Measurements from ENCODE around the gene FAM114A1. TPM values are rescaled to one million over a fixed set of nuclear protein-coding genes. Genes with fewer than 3 reads are reported as not detected.

The FAM114A1 gene
- total RNA-seq, 1 donor from 2014 or later: 57.4 TPM

DNA sequence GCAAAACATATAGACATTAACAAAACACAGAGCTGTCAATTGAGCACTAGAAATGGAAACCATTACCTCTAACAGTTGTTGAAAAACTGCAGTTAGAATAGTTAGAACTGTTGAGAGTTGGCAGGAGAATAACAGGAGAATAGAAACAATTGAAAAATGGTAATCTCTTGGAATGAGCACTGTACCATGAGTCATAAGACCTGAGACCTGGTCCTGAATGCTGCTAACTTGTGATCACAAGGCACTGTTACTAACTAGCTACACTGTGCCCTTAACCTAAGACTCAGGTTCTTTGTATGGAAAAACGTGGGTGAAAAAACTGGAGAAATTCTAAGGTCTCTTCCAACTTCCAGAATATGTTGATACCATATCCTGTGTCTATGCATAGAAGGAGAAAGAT, 29.3 kb downstream of the FAM114A1 start:
- Histone ChIP-seq H3K36me3 (ENCODE audit: control insufficient read depth in 3 of 3, insufficient read depth in 3 of 3, low read length in 3 of 3) (peaks cover 8 to 25% (median 22%) of the 10 kb centered on the region in 3 donors), H3K27me3 (ENCODE audit: control insufficient read depth in 3 of 3, insufficient read depth in 3 of 3, low read length in 3 of 3) (no peaks in the 10 kb centered on the region)

DNA sequence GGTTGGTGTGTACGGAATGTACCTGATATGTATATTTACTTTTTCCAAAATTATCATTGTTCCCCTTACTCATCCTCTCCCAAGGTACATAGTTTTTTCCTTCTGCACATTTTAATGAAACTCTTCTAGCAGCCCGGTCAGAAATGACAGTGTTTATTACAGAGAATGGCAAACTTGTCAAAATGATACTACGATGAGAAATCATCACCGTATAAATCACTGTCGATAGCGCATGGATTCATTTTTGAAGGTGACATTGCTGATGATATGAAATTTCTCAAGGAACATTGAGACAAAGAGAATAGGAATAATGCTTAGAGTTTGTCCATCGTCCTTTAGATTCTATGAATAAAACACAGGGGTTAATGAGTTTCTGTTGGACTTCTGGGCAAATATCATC, 30.6 kb downstream of the FAM114A1 start:
- Histone ChIP-seq H3K27ac (ENCODE audit: low read depth, low read length) (no peak overlapping the region), H3K27me3 (ENCODE audit: control insufficient read depth in 3 of 3, insufficient read depth in 3 of 3, low read length in 3 of 3) (no peaks in the 10 kb centered on the region), H3K4me3 (ENCODE audit: low read length in 3 of 3) (no peak overlapping the region), H3K9me3 (ENCODE audit: control insufficient read depth in 3 of 3, low read length in 3 of 3) (no peaks in the 10 kb centered on the region), H3K36me3 (ENCODE audit: control insufficient read depth in 3 of 3, insufficient read depth in 3 of 3, low read length in 3 of 3) (peaks cover 3 to 18% (median 16%) of the 10 kb centered on the region in 3 donors), H3K9ac (ENCODE audit: low read depth in 1 of 3, low read length in 3 of 3) (no peak overlapping the region), H3K4me1 (ENCODE audit: control insufficient read depth in 3 of 3, insufficient read depth in 3 of 3, low read length in 3 of 3) (no peaks in the 10 kb centered on the region)

More for the DNA sequence above, 29.3 kb downstream of the FAM114A1 start:
- Histone ChIP-seq H3K4me1 (ENCODE audit: control insufficient read depth in 3 of 3, insufficient read depth in 3 of 3, low read length in 3 of 3) (no peaks in the 10 kb centered on the region), H3K9ac (ENCODE audit: low read depth in 1 of 3, low read length in 3 of 3) (no peak overlapping the region), H3K27ac (ENCODE audit: low read depth, low read length) (no peak overlapping the region), H3K4me3 (ENCODE audit: low read length in 3 of 3) (no peak overlapping the region), H3K9me3 (ENCODE audit: control insufficient read depth in 3 of 3, low read length in 3 of 3) (no peaks in the 10 kb centered on the region)

DNA sequence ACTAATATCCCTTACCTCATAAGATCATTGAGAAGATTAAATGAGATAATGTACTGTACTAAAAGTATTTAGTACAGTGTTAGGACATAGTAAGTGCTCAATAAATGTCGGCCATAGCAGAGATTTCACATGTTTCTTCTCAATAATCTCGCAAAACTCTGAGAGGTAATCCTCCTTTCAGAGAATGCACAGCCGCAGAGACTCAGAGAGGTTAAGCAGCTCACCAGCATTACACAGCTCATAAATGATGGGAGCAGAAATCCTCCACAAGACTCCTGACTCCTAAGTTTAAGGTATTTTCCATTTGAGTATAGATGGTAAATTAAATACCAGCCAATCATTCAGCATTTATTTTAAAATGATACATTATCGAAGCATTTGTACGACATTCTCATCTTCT, 34.6 kb downstream of the FAM114A1 start:
- no peak overlapping the region for H3K27ac ChIP-seq (ENCODE audit: low read depth, low read length)
- H3K27me3 ChIP-seq (ENCODE audit: control insufficient read depth in 3 of 3, insufficient read depth in 3 of 3, low read length in 3 of 3): no peaks in the 10 kb centered on the region
- H3K4me3 ChIP-seq (ENCODE audit: low read length in 3 of 3): no peak overlapping the region
- H3K9ac ChIP-seq (ENCODE audit: low read depth in 1 of 3, low read length in 3 of 3): no peak overlapping the region
- no peaks in the 10 kb centered on the region for H3K4me1 ChIP-seq (ENCODE audit: control insufficient read depth in 3 of 3, insufficient read depth in 3 of 3, low read length in 3 of 3)
- H3K36me3 ChIP-seq (ENCODE audit: control insufficient read depth in 3 of 3, insufficient read depth in 3 of 3, low read length in 3 of 3): peaks cover 10 to 24% (median 13%) of the 10 kb centered on the region in 3 donors
- no peaks in the 10 kb centered on the region for H3K9me3 ChIP-seq (ENCODE audit: control insufficient read depth in 3 of 3, low read length in 3 of 3)

DNA sequence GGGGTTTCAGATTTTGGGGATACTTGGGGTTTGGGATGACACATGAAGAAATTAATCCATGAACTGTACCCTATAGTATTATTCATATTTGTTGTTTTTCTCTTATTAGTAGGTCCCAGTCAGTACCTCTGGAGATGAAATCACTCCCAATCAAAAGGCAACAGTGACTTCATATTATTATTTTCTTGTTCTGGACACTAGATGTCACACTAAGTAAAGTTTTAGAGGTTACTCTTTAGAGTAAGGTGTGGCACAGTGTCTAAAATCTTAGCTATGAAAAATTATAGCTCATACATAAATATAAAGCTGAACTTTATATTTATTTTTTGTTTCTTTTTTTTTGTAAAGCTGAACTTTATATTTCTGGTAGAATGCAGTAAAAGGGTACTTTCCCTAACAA, 35.1 kb downstream of the FAM114A1 start:
- Histone ChIP-seq H3K36me3 (ENCODE audit: control insufficient read depth in 3 of 3, insufficient read depth in 3 of 3, low read length in 3 of 3) (peaks cover 10 to 27% (median 13%) of the 10 kb centered on the region in 3 donors), H3K4me1 (ENCODE audit: control insufficient read depth in 3 of 3, insufficient read depth in 3 of 3, low read length in 3 of 3) (no peaks in the 10 kb centered on the region), H3K27me3 (ENCODE audit: control insufficient read depth in 3 of 3, insufficient read depth in 3 of 3, low read length in 3 of 3) (no peaks in the 10 kb centered on the region), H3K9ac (ENCODE audit: low read depth in 1 of 3, low read length in 3 of 3) (no peak overlapping the region), H3K27ac (ENCODE audit: low read depth, low read length) (no peak overlapping the region), H3K4me3 (ENCODE audit: low read length in 3 of 3) (no peak overlapping the region), H3K9me3 (ENCODE audit: control insufficient read depth in 3 of 3, low read length in 3 of 3) (no peaks in the 10 kb centered on the region)

DNA sequence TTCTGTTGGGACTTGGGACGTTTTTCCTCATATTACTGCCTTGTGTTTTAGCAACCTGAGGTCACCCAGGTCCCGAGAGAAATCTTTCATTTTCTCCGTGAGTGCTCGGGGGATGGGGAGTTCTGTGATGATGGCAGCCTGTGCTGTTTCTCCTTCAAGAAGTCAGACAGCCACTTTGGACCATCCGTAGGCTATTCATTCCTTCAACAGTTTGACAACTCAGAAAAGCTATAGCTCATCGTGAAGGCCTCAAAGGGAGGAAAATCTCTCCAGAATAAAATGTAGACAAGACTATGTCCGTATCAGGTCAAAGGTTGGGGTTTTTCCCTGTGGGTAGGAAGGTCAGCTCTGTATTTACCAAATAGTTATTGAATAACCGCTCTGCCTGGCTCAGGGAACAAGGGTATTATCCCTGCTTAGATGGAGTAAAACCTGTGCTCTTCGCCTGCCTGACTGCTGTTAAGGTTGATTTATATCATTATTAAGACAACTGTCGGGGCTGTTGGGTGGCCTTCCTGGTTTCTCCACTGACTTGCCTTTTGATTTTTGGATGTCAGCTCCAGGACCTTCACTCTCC, 36.6 kb downstream of the FAM114A1 start:
- peaks cover 12 to 30% (median 21%) of the 10 kb centered on the region in 3 donors for H3K36me3 ChIP-seq (ENCODE audit: control insufficient read depth in 3 of 3, insufficient read depth in 3 of 3, low read length in 3 of 3)
- H3K27ac ChIP-seq (ENCODE audit: low read depth, low read length): no peak overlapping the region
- H3K4me1 ChIP-seq (ENCODE audit: control insufficient read depth in 3 of 3, insufficient read depth in 3 of 3, low read length in 3 of 3): no peaks in the 10 kb centered on the region
- no peak overlapping the region for H3K9ac ChIP-seq (ENCODE audit: low read depth in 1 of 3, low read length in 3 of 3)
- no peaks in the 10 kb centered on the region for H3K9me3 ChIP-seq (ENCODE audit: control insufficient read depth in 3 of 3, low read length in 3 of 3)
- no peak overlapping the region for H3K4me3 ChIP-seq (ENCODE audit: low read length in 3 of 3)
- H3K27me3 ChIP-seq (ENCODE audit: control insufficient read depth in 3 of 3, insufficient read depth in 3 of 3, low read length in 3 of 3): no peaks in the 10 kb centered on the region

DNA sequence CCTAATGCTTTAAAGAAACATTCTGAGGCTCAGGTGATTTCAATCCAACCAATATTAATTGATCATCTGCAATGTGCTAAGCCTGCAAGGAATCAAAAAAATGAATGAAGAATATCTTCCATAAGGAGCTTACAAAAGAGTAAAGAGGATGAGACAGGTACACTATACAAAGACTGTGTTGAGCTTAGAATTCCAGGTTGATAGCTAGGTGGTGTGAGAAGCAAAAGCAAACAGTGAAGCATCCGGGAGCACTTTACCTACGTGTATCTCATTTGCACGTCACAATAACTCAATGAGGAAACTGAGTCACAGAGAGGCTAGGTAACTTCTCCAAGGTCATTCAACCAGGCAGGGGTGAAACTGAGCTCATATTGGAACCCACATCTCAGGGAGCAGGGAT, 37.1 kb downstream of the FAM114A1 start:
- H3K27me3 ChIP-seq (ENCODE audit: control insufficient read depth in 3 of 3, insufficient read depth in 3 of 3, low read length in 3 of 3): no peaks in the 10 kb centered on the region
- no peaks in the 10 kb centered on the region for H3K9me3 ChIP-seq (ENCODE audit: control insufficient read depth in 3 of 3, low read length in 3 of 3)
- no peak overlapping the region for H3K9ac ChIP-seq (ENCODE audit: low read depth in 1 of 3, low read length in 3 of 3)
- H3K27ac ChIP-seq (ENCODE audit: low read depth, low read length): no peak overlapping the region
- no peak overlapping the region for H3K4me3 ChIP-seq (ENCODE audit: low read length in 3 of 3)
- H3K4me1 ChIP-seq (ENCODE audit: control insufficient read depth in 3 of 3, insufficient read depth in 3 of 3, low read length in 3 of 3): no peaks in the 10 kb centered on the region
- H3K36me3 ChIP-seq (ENCODE audit: control insufficient read depth in 3 of 3, insufficient read depth in 3 of 3, low read length in 3 of 3): peaks cover 17 to 34% (median 26%) of the 10 kb centered on the region in 3 donors

DNA sequence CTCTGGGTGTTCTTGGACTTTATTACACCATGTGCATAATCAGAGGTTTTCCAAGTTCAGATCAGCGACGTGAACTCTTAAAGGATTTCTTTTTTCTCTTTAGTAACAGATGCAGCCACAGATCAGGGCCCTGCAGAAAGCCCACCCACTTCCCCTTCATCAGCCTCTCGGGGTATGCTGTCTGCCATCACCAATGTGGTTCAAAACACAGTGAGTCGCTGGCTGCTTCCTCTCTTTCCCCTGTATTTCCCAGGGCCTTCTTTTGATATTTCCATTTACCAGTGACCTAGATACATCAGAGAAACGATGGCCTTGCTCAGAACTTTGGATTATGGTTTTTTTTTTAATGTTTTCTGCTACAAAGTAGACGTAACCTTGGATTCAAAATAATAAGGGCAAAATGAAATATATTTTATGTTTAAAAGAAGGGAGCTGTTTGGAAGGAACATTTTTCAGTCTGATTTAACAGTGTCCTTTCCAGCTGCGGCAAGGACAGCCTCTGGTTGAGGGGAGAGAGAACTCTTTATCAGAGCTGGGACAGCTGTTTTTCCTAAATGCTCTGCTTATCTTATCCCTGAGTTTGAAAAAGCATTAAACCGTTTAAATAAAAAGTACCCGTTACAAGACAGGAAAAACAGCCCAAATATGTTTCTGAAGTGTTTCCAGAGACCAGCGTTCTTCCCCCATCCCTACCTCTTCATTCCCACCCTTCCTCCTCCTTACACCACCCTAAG, 38.2 kb downstream of the FAM114A1 start:
- H3K36me3 ChIP-seq (ENCODE audit: control insufficient read depth in 3 of 3, insufficient read depth in 3 of 3, low read length in 3 of 3): peaks cover 23 to 42% (median 33%) of the 10 kb centered on the region in 3 donors
- no peak overlapping the region for H3K27ac ChIP-seq (ENCODE audit: low read depth, low read length)

DNA sequence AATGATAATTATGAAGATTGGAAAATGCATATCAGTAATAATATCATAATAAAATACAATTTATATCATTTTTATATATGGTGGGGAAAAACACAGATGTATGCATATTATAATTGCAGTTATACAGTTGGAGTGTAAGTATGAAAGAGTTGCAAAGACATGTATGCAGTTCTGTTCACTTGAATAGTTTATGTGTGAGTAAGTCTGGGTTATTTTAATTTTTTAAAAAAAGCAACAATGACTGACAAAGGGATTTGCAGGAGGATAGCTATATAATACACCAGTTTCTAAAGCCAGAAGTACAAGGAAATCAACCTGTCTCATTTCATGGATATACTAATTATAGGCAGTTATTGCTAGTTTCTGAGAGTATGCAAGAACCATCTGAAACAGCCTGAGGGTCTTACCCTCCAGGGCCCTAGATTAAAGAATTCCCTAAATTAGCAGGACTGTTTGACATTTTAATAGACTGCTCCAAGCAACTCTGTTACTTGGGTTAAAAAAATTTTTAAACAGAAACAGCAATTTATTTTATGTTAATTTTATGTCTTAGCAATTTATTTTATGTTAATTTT, 40.2 kb downstream of the FAM114A1 start:
- H3K4me3 ChIP-seq (ENCODE audit: low read length in 3 of 3): no peak overlapping the region
- no peaks in the 10 kb centered on the region for H3K4me1 ChIP-seq (ENCODE audit: control insufficient read depth in 3 of 3, insufficient read depth in 3 of 3, low read length in 3 of 3)
- H3K36me3 ChIP-seq (ENCODE audit: control insufficient read depth in 3 of 3, insufficient read depth in 3 of 3, low read length in 3 of 3): peaks cover 28 to 50% (median 39%) of the 10 kb centered on the region in 3 donors
- no peaks in the 10 kb centered on the region for H3K9me3 ChIP-seq (ENCODE audit: control insufficient read depth in 3 of 3, low read length in 3 of 3)
- H3K27me3 ChIP-seq (ENCODE audit: control insufficient read depth in 3 of 3, insufficient read depth in 3 of 3, low read length in 3 of 3): no peaks in the 10 kb centered on the region
- H3K27ac ChIP-seq (ENCODE audit: low read depth, low read length): no peak overlapping the region
- H3K9ac ChIP-seq (ENCODE audit: low read depth in 1 of 3, low read length in 3 of 3): no peak overlapping the region

More for the DNA sequence above, 38.2 kb downstream of the FAM114A1 start:
- H3K9me3 ChIP-seq (ENCODE audit: control insufficient read depth in 3 of 3, low read length in 3 of 3): no peaks in the 10 kb centered on the region
- no peak overlapping the region for H3K4me3 ChIP-seq (ENCODE audit: low read length in 3 of 3)
- no peaks in the 10 kb centered on the region for H3K4me1 ChIP-seq (ENCODE audit: control insufficient read depth in 3 of 3, insufficient read depth in 3 of 3, low read length in 3 of 3)
- H3K27me3 ChIP-seq (ENCODE audit: control insufficient read depth in 3 of 3, insufficient read depth in 3 of 3, low read length in 3 of 3): no peaks in the 10 kb centered on the region
- no peak overlapping the region for H3K9ac ChIP-seq (ENCODE audit: low read depth in 1 of 3, low read length in 3 of 3)

DNA sequence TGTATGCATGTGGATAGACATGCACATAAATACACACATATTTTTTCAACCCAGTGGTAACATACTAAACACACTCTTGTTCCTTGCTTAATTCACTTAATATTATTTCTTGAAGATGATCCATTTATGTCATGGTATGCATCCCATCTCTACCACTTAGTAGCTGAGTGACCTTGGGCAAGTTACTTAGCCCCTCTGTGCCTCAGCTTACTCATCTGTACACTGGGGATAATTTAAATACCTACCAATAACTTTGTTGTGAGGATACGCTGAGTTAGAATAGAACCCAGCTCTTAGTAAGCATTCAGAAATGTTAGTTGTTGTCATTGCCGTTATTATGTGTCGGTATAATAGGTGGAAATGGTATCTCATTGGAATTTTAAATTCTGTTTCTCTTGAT, 41.4 kb downstream of the FAM114A1 start:
- Histone ChIP-seq H3K27ac (ENCODE audit: low read depth, low read length) (no peak overlapping the region), H3K27me3 (ENCODE audit: control insufficient read depth in 3 of 3, insufficient read depth in 3 of 3, low read length in 3 of 3) (no peaks in the 10 kb centered on the region), H3K9ac (ENCODE audit: low read depth in 1 of 3, low read length in 3 of 3) (no peak overlapping the region), H3K4me3 (ENCODE audit: low read length in 3 of 3) (no peak overlapping the region), H3K4me1 (ENCODE audit: control insufficient read depth in 3 of 3, insufficient read depth in 3 of 3, low read length in 3 of 3) (no peaks in the 10 kb centered on the region), H3K9me3 (ENCODE audit: control insufficient read depth in 3 of 3, low read length in 3 of 3) (no peaks in the 10 kb centered on the region), H3K36me3 (ENCODE audit: control insufficient read depth in 3 of 3, insufficient read depth in 3 of 3, low read length in 3 of 3) (peaks cover 28 to 55% (median 43%) of the 10 kb centered on the region in 3 donors)

DNA sequence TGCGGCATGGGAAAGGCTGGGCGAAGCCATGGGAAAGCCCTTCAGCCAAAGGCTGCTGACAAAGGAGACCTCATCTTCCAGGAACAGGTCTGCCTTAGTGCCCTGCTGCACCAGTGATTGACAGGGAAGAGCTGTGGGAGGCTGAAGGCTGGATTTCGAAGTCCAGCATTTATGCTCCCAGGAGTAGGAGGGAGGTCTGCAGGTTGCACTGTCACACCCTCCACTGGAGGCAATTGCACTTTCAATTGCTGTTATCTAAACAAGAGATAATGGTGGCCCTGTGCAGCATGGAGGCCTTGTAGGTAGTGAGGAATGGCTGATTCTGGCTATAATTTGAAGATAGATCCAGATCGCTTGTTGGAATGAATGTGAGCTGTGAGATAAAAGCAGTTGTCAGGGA, 43.7 kb downstream of the FAM114A1 start:
- H3K36me3 ChIP-seq (ENCODE audit: control insufficient read depth in 3 of 3, insufficient read depth in 3 of 3, low read length in 3 of 3): peaks cover 40 to 59% (median 53%) of the 10 kb centered on the region in 3 donors
- H3K9ac ChIP-seq (ENCODE audit: low read depth in 1 of 3, low read length in 3 of 3): no peak overlapping the region
- H3K9me3 ChIP-seq (ENCODE audit: control insufficient read depth in 3 of 3, low read length in 3 of 3): no peaks in the 10 kb centered on the region
- no peak overlapping the region for H3K4me3 ChIP-seq (ENCODE audit: low read length in 3 of 3)
- no peaks in the 10 kb centered on the region for H3K27me3 ChIP-seq (ENCODE audit: control insufficient read depth in 3 of 3, insufficient read depth in 3 of 3, low read length in 3 of 3)
- no peaks in the 10 kb centered on the region for H3K4me1 ChIP-seq (ENCODE audit: control insufficient read depth in 3 of 3, insufficient read depth in 3 of 3, low read length in 3 of 3)
- no peak overlapping the region for H3K27ac ChIP-seq (ENCODE audit: low read depth, low read length)
